MM.1S (cell line): ENCODE data around the gene TPRN.

Experiments
- DNase-seq: peaks from one replicate; pipeline ENCODE4 v3.0.0-alpha.2; 2015
- H2AFZ ChIP-seq: fragments of 300-600 bp; sonication (generic); 2 replicates; pipeline ENCODE4 v1.6.0; 2016; ENCODE audit warnings: antibody characterized with exemption, low read length
- H3F3A ChIP-seq: fragments of 300-600 bp; sonication (generic); 2 replicates; pipeline ENCODE4 v1.6.1; 2016; ENCODE audit warnings: mild to moderate bottlenecking, antibody characterized with exemption, low read length, moderate library complexity, mixed read lengths; ENCODE audit not compliant: insufficient read depth
- H3K27ac ChIP-seq: fragments of 300-600 bp; sonication (generic); 2 replicates; pipeline ENCODE4 v1.5.1; 2016; ENCODE audit warnings: mild to moderate bottlenecking, low read length
- H3K27me3 ChIP-seq: fragments of 300-600 bp; sonication (generic); replicated peaks from 2 replicates; pipeline ENCODE4 v1.6.0; 2016; ENCODE audit warnings: low read length; ENCODE audit not compliant: insufficient read depth
- H3K36me3 ChIP-seq: fragments of 300-600 bp; sonication (generic); replicated peaks from 2 replicates; pipeline ENCODE4 v1.6.1; 2016; ENCODE audit warnings: mild to moderate bottlenecking, low read length, mixed read lengths; ENCODE audit not compliant: insufficient read depth
- H3K4me1 ChIP-seq: fragments of 300-600 bp; sonication (generic); 2 replicates; pipeline ENCODE4 v1.6.1; 2016; ENCODE audit warnings: low read length, mixed read lengths
- H3K4me2 ChIP-seq: fragments of 300-600 bp; sonication (generic); 2 replicates; pipeline ENCODE4 v1.6.0; 2016; ENCODE audit warnings: low read depth, low read length
- H3K4me3 ChIP-seq: fragments of 300-600 bp; sonication (generic); 2 replicates; pipeline ENCODE4 v1.5.1; 2016; ENCODE audit warnings: low read length, mixed read lengths
- H3K79me2 ChIP-seq: fragments of 300-600 bp; sonication (generic); 2 replicates; pipeline ENCODE4 v1.6.1; 2016; ENCODE audit warnings: mixed run types, low read length, mixed read lengths
- H3K9ac ChIP-seq: fragments of 300-600 bp; sonication (generic); 2 replicates; pipeline ENCODE4 v1.6.1; 2016; ENCODE audit warnings: low read length, mixed read lengths
- H3K9me2 ChIP-seq: fragments of 300-600 bp; sonication (generic); replicated peaks from 2 replicates; pipeline ENCODE4 v1.6.1; 2016; ENCODE audit warnings: mild to moderate bottlenecking, low read length, mixed read lengths; ENCODE audit not compliant: insufficient read depth
- H3K9me3 ChIP-seq: fragments of 300-600 bp; sonication (generic); replicated peaks from 2 replicates; pipeline ENCODE4 v1.6.1; 2016; ENCODE audit warnings: mild to moderate bottlenecking, low read length, mixed read lengths; ENCODE audit not compliant: insufficient read depth
- H4K20me1 ChIP-seq: fragments of 300-600 bp; sonication (generic); 2 replicates; pipeline ENCODE4 v1.6.1; 2016; ENCODE audit warnings: mild to moderate bottlenecking, low read length, moderate library complexity, mixed read lengths; ENCODE audit not compliant: insufficient read depth
- EZH2 ChIP-seq: fragments of 300-600 bp; sonication (generic); optimal IDR thresholded peaks from 2 replicates; pipeline ENCODE3; 2017; ENCODE audit warnings: low read depth, mild to moderate bottlenecking, antibody characterized with exemption, low read length, mixed read lengths
- EZH2phosphoT487 ChIP-seq: fragments of 300-600 bp; sonication (generic); IDR thresholded peaks from 2 replicates; pipeline ENCODE4 v1.6.1; 2018; ENCODE audit warnings: antibody characterized with exemption, low read length
- TF ChIP-seq, protein P1 (sequence below): fragments of 300-600 bp; sonication (generic); IDR thresholded peaks from 2 replicates; pipeline ENCODE4 v1.5.1; 2016; ENCODE audit warnings: antibody characterized with exemption, low read length, mixed read lengths

TPRN gene

GRCh38 chr9:137180491-137180890 lies 20.1 kb downstream of the TPRN start:
- H3K9me2 ChIP-seq = no peaks in the 10 kb centered on the region
- no peak overlapping the region for H2AFZ ChIP-seq
- DNase-seq = no peak
- peaks cover 10% of the 10 kb centered on the region; the same call in 1 of the 2 replicates for H3F3A ChIP-seq
- no peak overlapping the region for H3K27ac ChIP-seq
- H3K4me1 ChIP-seq = no peaks in the 10 kb centered on the region
- no peaks in the 10 kb centered on the region for H4K20me1 ChIP-seq
- no peaks in the 10 kb centered on the region for H3K9me3 ChIP-seq
- H3K79me2 ChIP-seq = peaks cover 9% of the 10 kb centered on the region; the same call in 1 of the 2 replicates
- TF ChIP-seq, protein P1, sequence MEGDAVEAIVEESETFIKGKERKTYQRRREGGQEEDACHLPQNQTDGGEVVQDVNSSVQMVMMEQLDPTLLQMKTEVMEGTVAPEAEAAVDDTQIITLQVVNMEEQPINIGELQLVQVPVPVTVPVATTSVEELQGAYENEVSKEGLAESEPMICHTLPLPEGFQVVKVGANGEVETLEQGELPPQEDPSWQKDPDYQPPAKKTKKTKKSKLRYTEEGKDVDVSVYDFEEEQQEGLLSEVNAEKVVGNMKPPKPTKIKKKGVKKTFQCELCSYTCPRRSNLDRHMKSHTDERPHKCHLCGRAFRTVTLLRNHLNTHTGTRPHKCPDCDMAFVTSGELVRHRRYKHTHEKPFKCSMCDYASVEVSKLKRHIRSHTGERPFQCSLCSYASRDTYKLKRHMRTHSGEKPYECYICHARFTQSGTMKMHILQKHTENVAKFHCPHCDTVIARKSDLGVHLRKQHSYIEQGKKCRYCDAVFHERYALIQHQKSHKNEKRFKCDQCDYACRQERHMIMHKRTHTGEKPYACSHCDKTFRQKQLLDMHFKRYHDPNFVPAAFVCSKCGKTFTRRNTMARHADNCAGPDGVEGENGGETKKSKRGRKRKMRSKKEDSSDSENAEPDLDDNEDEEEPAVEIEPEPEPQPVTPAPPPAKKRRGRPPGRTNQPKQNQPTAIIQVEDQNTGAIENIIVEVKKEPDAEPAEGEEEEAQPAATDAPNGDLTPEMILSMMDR = no peak
- TF ChIP-seq EZH2phosphoT487 (no peak), EZH2 (no peak)
- H3K4me2 ChIP-seq = no peak overlapping the region
- no peak overlapping the region for H3K4me3 ChIP-seq
- no peaks in the 10 kb centered on the region for H3K27me3 ChIP-seq
- no peaks in the 10 kb centered on the region for H3K36me3 ChIP-seq
- no peak overlapping the region for H3K9ac ChIP-seq

DNA sequence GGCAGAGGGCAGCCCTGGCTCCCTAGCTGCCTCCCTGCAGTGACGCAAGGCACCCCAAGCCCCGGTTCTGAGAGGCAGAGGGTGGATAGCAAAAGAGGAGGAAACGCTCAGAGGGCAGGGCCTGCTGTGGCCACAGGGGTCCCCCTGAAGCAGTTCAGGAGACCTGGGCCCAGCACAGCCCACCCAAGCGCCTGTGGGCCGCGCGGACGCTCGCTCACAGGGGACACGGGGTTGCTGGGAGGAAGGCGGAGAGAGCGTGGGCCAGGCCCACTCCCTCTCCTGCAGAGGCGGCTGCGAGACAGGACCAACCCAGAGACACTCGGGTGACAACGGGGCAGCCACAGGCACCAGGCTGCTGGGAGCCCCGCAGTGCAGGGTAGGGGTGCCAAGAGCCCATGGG lies 20.8 kb downstream of the TPRN start:
- Histone ChIP-seq H3K36me3 (no peaks in the 10 kb centered on the region), H3K4me1 (no peaks in the 10 kb centered on the region), H4K20me1 (no peaks in the 10 kb centered on the region), H3K4me2 (no peak overlapping the region), H3K27me3 (no peaks in the 10 kb centered on the region), H3K9me3 (no peaks in the 10 kb centered on the region), H2AFZ (no peak overlapping the region), H3K9me2 (no peaks in the 10 kb centered on the region), H3K9ac (no peak overlapping the region), H3K4me3 (no peak overlapping the region), H3K27ac (no peak overlapping the region), H3K79me2 (0 out of 2 replicates have a peak, but pooled peaks cover 1% of the 10 kb centered on the region), H3F3A (peaks cover 10% of the 10 kb centered on the region; the same call in 1 of the 2 replicates)
- no peak for DNase-seq
- TF ChIP-seq EZH2phosphoT487 = no peak
- no peak for TF ChIP-seq EZH2
- TF ChIP-seq, protein P1 = no peak

DNA sequence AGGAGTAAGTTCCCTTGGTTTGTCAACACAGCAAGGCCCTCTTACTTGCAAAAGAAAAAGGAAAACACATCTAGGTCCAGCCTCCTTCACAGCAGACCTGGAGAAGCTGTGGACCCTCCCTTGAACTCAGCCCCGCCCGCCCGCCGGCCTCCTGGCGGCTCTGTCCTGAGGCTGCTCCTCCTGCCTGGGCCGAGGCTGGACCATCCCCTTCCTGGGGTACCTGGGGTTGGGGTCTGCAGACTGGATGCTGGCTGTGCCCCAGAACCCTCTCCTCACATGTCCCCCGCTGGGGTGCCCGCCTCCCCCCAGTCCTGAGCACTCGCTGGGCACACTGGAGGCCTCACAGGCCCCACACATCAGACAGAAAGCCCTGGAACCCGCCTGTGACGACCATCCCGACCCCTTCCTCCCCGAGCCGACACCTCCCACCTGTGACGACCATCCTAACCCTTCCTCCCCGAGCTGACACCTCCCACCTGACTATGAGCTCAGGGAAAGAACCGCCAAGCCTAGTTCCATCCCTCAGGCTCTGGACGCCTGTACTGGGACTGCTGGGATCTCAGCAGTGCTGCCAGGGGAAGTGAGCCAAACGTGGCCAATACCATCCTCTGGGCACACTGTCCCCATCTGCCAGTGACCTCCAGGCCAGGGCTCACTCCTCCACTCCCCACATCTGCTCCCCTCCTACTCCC lies 21.5 kb downstream of the TPRN start:
- Histone ChIP-seq H3K79me2 (no peaks in the 10 kb centered on the region), H3K27ac (no peak overlapping the region), H3K9ac (no peak overlapping the region), H3K27me3 (no peaks in the 10 kb centered on the region; the same call in 1 of the 2 replicates), H3K36me3 (no peaks in the 10 kb centered on the region), H3K9me2 (no peaks in the 10 kb centered on the region), H2AFZ (no peak overlapping the region), H3K4me1 (no peaks in the 10 kb centered on the region), H3K4me2 (no peak overlapping the region), H4K20me1 (no peaks in the 10 kb centered on the region), H3K4me3 (no peak overlapping the region), H3F3A (peaks cover 10% of the 10 kb centered on the region; the same call in 1 of the 2 replicates), H3K9me3 (no peaks in the 10 kb centered on the region)
- TF ChIP-seq EZH2phosphoT487 = no peak
- TF ChIP-seq, protein P1 = no peak
- DNase-seq = no peak
